Osteoblast (primary cell): ENCODE measurements around the gene CSF3. TPM values are rescaled to one million over a fixed set of nuclear protein-coding genes. Genes with fewer than 3 reads are reported as not detected.

Experiments
- DNase-seq: peaks from one replicate; pipeline ENCODE4 v3.0.0; 2011; ENCODE audit warnings: low spot score, mixed read lengths; ENCODE audit not compliant: insufficient read length; ENCODE audit errors: missing footprints
- H2AFZ ChIP-seq: 2 replicates; pipeline ENCODE4 v1.6.0; 2011; ENCODE audit warnings: mild to moderate bottlenecking, low read length
- H3K27ac ChIP-seq: 2 replicates; pipeline ENCODE4 v1.5.1; 2011; ENCODE audit warnings: mild to moderate bottlenecking, low read depth, low read length, moderate library complexity
- H3K27me3 ChIP-seq: 2 replicates; pipeline ENCODE4 v1.6.0; 2012; ENCODE audit warnings: mild to moderate bottlenecking, control low read depth, inconsistent platforms, low read length, moderate library complexity; ENCODE audit not compliant: insufficient read depth
- H3K36me3 ChIP-seq: 2 replicates; pipeline ENCODE4 v1.5.1; 2011; ENCODE audit warnings: mild to moderate bottlenecking, low read length, control low read depth, moderate library complexity; ENCODE audit not compliant: insufficient read depth
- H3K4me1 ChIP-seq: 2 replicates; pipeline ENCODE4 v1.5.1; 2011; ENCODE audit warnings: mild to moderate bottlenecking, low read length, control low read depth, moderate library complexity; ENCODE audit not compliant: insufficient read depth
- H3K4me2 ChIP-seq: 2 replicates; pipeline ENCODE4 v1.6.0; 2011; ENCODE audit warnings: mild to moderate bottlenecking, low read length; ENCODE audit not compliant: insufficient read depth
- H3K4me3 ChIP-seq: fragments of 200-600 bp; sonication (generic); 3 replicates; pipeline ENCODE4 v1.5.1; 2012; ENCODE audit warnings: mild to moderate bottlenecking, low read length, inconsistent platforms; ENCODE audit not compliant: insufficient read depth
- H3K79me2 ChIP-seq: 2 replicates; pipeline ENCODE4 v1.6.0; 2012; ENCODE audit warnings: mild to moderate bottlenecking, low read length, control low read depth, inconsistent platforms; ENCODE audit not compliant: insufficient read depth
- H3K9me3 ChIP-seq: 2 replicates; pipeline ENCODE4 v1.5.1; 2011; ENCODE audit warnings: low read depth, low read length, control low read depth
- H4K20me1 ChIP-seq: 2 replicates; pipeline ENCODE4 v1.6.0; 2012; ENCODE audit warnings: mild to moderate bottlenecking, low read length, control low read depth; ENCODE audit not compliant: insufficient read depth
- total RNA-seq: library from RNA; depleted of rRNA; stranded (reverse); fragments of >200 nt; gene quantifications from 2 replicates; pipeline ENCODE4 v1.2.3, GENCODE V29; 2012
- TF ChIP-seq, protein P1 (sequence below): IDR thresholded peaks from 2 replicates; pipeline ENCODE4 v1.5.1; 2011; ENCODE audit warnings: mild to moderate bottlenecking, low read depth, low read length, moderate library complexity; ENCODE audit errors: extremely low read depth

Gene CSF3
- total RNA-seq, 1 donor: not detected

DNA sequence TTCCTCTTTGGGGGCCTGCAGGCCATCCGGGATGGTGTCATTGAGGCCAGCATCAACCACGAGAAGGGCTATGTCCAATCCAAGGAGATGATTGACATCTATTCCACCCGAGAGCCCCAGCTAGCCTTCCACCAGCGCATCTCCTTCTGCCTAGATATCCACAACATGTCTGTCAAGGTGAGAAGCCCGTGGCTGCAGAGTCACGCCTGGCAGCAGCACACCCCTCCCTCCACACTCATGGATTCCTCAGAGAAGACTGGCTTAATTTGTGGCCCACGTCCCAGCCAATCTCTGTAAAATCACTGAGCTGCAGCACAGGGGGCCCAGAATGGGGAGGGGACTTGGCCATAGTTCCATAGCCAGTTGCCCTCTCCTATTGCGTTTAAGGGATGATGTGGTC, 19.1 kb upstream of the CSF3 start:
- no peak overlapping the region for H3K27ac ChIP-seq
- H3K36me3 ChIP-seq: peaks cover 63% of the 10 kb centered on the region
- H3K9me3 ChIP-seq: no peaks in the 10 kb centered on the region
- H2AFZ ChIP-seq: no peak overlapping the region
- DNase-seq: no peak
- H3K4me1 ChIP-seq: no peaks in the 10 kb centered on the region
- TF ChIP-seq, protein P1, sequence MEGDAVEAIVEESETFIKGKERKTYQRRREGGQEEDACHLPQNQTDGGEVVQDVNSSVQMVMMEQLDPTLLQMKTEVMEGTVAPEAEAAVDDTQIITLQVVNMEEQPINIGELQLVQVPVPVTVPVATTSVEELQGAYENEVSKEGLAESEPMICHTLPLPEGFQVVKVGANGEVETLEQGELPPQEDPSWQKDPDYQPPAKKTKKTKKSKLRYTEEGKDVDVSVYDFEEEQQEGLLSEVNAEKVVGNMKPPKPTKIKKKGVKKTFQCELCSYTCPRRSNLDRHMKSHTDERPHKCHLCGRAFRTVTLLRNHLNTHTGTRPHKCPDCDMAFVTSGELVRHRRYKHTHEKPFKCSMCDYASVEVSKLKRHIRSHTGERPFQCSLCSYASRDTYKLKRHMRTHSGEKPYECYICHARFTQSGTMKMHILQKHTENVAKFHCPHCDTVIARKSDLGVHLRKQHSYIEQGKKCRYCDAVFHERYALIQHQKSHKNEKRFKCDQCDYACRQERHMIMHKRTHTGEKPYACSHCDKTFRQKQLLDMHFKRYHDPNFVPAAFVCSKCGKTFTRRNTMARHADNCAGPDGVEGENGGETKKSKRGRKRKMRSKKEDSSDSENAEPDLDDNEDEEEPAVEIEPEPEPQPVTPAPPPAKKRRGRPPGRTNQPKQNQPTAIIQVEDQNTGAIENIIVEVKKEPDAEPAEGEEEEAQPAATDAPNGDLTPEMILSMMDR: no peak
- no peak overlapping the region for H3K4me2 ChIP-seq
- H3K27me3 ChIP-seq: no peaks in the 10 kb centered on the region
- H4K20me1 ChIP-seq: peaks cover 9% of the 10 kb centered on the region
- H3K4me3 ChIP-seq: no peak overlapping the region
- no peaks in the 10 kb centered on the region for H3K79me2 ChIP-seq

DNA sequence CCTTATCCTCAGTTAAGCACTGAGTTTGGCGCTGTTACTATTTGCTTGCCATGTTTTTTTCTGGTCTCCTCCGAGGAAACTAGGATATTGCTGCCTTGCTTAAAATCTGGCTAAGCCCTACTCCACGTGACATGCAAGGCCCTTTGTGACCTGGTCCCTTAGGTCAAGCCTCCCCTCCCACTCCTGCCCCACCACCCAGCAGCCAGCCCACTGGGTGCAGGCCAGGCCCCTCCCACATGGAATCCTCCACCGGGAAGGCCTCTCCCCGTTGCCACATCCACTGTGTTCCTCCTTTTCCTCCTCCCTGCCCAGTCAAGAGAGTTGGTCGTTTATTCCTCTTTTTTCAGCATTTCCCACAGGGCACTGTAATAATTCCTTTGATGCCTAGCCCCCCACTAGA, 18.4 kb upstream of the CSF3 start:
- peaks cover 9% of the 10 kb centered on the region for H4K20me1 ChIP-seq
- H3K4me1 ChIP-seq: no peaks in the 10 kb centered on the region
- no peaks in the 10 kb centered on the region for H3K79me2 ChIP-seq
- TF ChIP-seq, protein P1: no peak
- H3K27me3 ChIP-seq: no peaks in the 10 kb centered on the region
- peaks cover 57% of the 10 kb centered on the region for H3K36me3 ChIP-seq
- no peak overlapping the region for H3K4me2 ChIP-seq
- no peaks in the 10 kb centered on the region for H3K9me3 ChIP-seq
- peak; percentile 62 for DNase-seq
- no peak overlapping the region for H3K27ac ChIP-seq
- H3K4me3 ChIP-seq: no peak overlapping the region
- no peak overlapping the region for H2AFZ ChIP-seq

DNA sequence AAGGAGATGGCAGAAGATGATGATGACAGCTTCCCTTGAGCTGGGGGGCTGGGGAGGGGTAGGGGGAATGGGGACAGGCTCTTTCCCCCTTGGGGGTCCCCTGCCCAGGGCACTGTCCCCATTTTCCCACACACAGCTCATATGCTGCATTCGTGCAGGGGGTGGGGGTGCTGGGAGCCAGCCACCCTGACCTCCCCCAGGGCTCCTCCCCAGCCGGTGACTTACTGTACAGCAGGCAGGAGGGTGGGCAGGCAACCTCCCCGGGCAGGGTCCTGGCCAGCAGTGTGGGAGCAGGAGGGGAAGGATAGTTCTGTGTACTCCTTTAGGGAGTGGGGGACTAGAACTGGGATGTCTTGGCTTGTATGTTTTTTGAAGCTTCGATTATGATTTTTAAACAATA, 17.7 kb upstream of the CSF3 start:
- TF ChIP-seq, protein P1: no peak
- Histone ChIP-seq H3K27ac (no peak overlapping the region), H2AFZ (no peak overlapping the region), H3K4me2 (no peak overlapping the region), H4K20me1 (peaks cover 9% of the 10 kb centered on the region), H3K79me2 (no peaks in the 10 kb centered on the region), H3K36me3 (peaks cover 49% of the 10 kb centered on the region), H3K4me3 (no peak overlapping the region), H3K9me3 (no peaks in the 10 kb centered on the region), H3K27me3 (no peaks in the 10 kb centered on the region), H3K4me1 (no peaks in the 10 kb centered on the region)
- no peak for DNase-seq

DNA sequence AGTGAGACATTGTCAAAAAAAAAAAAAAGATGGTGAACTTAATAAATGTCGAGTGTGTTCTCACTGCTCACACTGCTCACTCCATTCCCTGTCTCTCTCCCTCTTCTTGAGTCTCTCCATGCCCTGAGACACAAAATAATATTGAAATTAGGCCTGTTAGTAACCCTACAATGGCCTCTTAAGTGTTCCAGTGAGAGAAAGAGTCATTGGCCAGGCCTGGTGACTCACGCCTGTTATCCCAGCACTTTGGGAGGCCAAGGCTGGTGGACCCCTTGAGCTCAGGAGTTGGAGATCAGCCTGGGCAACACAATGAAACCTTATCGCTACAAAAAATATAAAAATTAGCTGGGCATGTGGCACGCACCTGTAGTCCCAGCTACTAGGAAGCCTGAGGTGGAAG, 16.2 kb upstream of the CSF3 start:
- no peak for DNase-seq
- no peaks in the 10 kb centered on the region for H3K4me1 ChIP-seq
- TF ChIP-seq, protein P1: no peak
- no peaks in the 10 kb centered on the region for H3K9me3 ChIP-seq
- H3K4me3 ChIP-seq: no peak overlapping the region
- no peaks in the 10 kb centered on the region for H3K27me3 ChIP-seq
- peaks cover 4% of the 10 kb centered on the region for H4K20me1 ChIP-seq
- no peak overlapping the region for H2AFZ ChIP-seq
- H3K36me3 ChIP-seq: peaks cover 34% of the 10 kb centered on the region
- H3K79me2 ChIP-seq: no peaks in the 10 kb centered on the region
- no peak overlapping the region for H3K4me2 ChIP-seq
- H3K27ac ChIP-seq: no peak overlapping the region
